ENCODE results near the gene MAP3K5. TPM values are rescaled to one million over a fixed set of nuclear protein-coding genes. Genes with fewer than 3 reads are reported as not detected.

Gene MAP3K5
- total RNA-seq, 1 donor from 2014 or later, result 0.02 TPM

DNA sequence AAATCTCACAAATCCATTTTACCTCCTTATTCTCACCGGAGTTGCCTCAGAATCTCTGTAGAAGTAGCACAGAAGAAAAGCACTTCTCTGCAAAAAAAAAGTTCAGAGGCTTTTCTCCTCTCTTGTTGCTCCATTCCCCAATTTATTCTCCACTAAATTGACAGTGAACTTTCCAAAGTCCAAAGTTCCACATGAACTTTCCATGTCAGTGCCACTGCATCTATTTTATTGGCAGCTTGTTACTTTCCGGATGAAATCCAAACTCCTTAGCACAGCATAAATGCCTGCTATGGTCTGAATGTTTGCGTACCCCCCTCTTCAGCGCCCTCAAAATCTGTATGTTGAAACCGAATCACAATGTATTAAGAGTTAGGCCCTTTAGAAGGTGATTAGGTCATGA lies 165.1 kb downstream of the MAP3K5 start:
- Histone ChIP-seq H3K9ac (no peak overlapping the region), H3F3A (ENCODE audit: low read depth) (no peaks in the 10 kb centered on the region), H3K79me2 (ENCODE audit: low read depth) (no peaks in the 10 kb centered on the region), H3K36me3 (no peaks in the 10 kb centered on the region), H3K27me3 (no peaks in the 10 kb centered on the region), H3K4me1 (no peaks in the 10 kb centered on the region), H4K20me1 (ENCODE audit: low read depth) (no peaks in the 10 kb centered on the region), H2AFZ (replicated peaks) (no peak overlapping the region), H3K9me3 (ENCODE audit: low read depth) (no peaks in the 10 kb centered on the region), H3K27ac (no peak overlapping the region), H3K4me2 (no peak overlapping the region), H3K4me3 (no peak overlapping the region)
- DNase-seq (ENCODE audit: low spot score), result no peak
- H3K36me3 Mint-ChIP-seq, result no peaks in the 10 kb centered on the region
- H3K27ac Mint-ChIP-seq, result no peak overlapping the region
- H3K9me3 Mint-ChIP-seq, result no peaks in the 10 kb centered on the region
- H3K4me3 Mint-ChIP-seq, result no peak overlapping the region
- no peak for TF ChIP-seq EZH2phosphoT487 (IDR thresholded peaks at IDR 0.05)
- TF ChIP-seq EZH2 (IDR thresholded peaks at IDR 0.05), result no peak
- TF ChIP-seq, protein P1, sequence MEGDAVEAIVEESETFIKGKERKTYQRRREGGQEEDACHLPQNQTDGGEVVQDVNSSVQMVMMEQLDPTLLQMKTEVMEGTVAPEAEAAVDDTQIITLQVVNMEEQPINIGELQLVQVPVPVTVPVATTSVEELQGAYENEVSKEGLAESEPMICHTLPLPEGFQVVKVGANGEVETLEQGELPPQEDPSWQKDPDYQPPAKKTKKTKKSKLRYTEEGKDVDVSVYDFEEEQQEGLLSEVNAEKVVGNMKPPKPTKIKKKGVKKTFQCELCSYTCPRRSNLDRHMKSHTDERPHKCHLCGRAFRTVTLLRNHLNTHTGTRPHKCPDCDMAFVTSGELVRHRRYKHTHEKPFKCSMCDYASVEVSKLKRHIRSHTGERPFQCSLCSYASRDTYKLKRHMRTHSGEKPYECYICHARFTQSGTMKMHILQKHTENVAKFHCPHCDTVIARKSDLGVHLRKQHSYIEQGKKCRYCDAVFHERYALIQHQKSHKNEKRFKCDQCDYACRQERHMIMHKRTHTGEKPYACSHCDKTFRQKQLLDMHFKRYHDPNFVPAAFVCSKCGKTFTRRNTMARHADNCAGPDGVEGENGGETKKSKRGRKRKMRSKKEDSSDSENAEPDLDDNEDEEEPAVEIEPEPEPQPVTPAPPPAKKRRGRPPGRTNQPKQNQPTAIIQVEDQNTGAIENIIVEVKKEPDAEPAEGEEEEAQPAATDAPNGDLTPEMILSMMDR (IDR thresholded peaks at IDR 0.05), result no peak
- H3K4me1 Mint-ChIP-seq, result no peaks in the 10 kb centered on the region
- no peaks in the 10 kb centered on the region for H3K27me3 Mint-ChIP-seq (ENCODE audit: insufficient read depth, low read depth)

DNA sequence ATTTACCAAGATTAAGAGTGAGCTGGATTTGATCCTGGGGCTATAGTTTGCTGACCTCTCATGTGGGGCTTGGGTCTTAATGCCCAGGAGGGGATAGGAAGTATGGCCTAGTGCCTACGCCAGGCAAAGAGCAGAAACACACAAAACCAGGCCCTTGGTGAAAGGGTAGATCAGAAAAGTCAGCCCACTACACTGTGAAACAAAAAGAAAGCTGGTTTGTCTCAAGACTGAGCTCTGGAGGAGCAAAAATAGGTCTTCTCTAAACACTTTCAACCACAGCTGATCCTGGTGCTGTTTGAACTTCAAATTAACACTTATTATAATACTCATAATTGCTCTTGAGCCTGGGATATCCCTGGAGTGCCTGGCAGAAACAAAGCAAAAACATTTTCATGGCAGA lies 167.0 kb downstream of the MAP3K5 start:
- Histone ChIP-seq H3K4me3 (no peak overlapping the region), H3K9me3 (ENCODE audit: low read depth) (no peaks in the 10 kb centered on the region), H3K4me2 (no peak overlapping the region), H3K27ac (no peak overlapping the region), H3K79me2 (ENCODE audit: low read depth) (no peaks in the 10 kb centered on the region), H2AFZ (replicated peaks) (no peak overlapping the region), H3K4me1 (no peaks in the 10 kb centered on the region), H3F3A (ENCODE audit: low read depth) (no peaks in the 10 kb centered on the region), H3K36me3 (no peaks in the 10 kb centered on the region), H3K9ac (no peak overlapping the region), H4K20me1 (ENCODE audit: low read depth) (no peaks in the 10 kb centered on the region), H3K27me3 (no peaks in the 10 kb centered on the region)
- Mint-ChIP-seq H3K27ac (no peak overlapping the region), H3K4me1 (no peaks in the 10 kb centered on the region), H3K27me3 (ENCODE audit: insufficient read depth, low read depth) (no peaks in the 10 kb centered on the region), H3K4me3 (no peak overlapping the region), H3K36me3 (no peaks in the 10 kb centered on the region), H3K9me3 (no peaks in the 10 kb centered on the region)
- no peak for DNase-seq (ENCODE audit: low spot score)
- TF ChIP-seq, protein P1 (IDR thresholded peaks at IDR 0.05), result no peak

DNA sequence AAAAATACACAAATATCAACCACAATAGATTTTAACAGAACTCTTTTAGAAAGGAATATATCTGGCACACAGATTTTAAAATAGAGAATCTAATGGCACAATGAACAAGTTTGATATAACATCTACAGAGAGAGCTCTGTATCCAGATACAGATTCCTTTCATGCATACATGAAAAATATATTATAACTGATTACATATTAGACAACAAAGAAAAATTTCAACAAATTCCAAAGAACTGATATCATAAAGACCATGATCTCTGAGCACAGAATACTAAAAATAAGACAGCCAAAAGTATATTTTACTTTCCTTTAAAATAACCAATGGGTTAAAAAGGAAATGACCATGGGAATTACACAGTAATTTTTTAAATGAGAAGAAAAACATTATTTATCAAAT lies 167.9 kb downstream of the MAP3K5 start:
- H3K4me2 ChIP-seq, result no peak overlapping the region
- no peaks in the 10 kb centered on the region for H3K4me1 Mint-ChIP-seq
- no peaks in the 10 kb centered on the region for H3K36me3 ChIP-seq
- TF ChIP-seq, protein P1 (IDR thresholded peaks at IDR 0.05), result no peak
- TF ChIP-seq EZH2 (IDR thresholded peaks at IDR 0.05) (no peak), EZH2phosphoT487 (IDR thresholded peaks at IDR 0.05) (no peak)
- H4K20me1 ChIP-seq (ENCODE audit: low read depth), result no peaks in the 10 kb centered on the region
- H3K9me3 Mint-ChIP-seq, result no peaks in the 10 kb centered on the region
- no peaks in the 10 kb centered on the region for H3K27me3 ChIP-seq
- H3K4me1 ChIP-seq, result no peaks in the 10 kb centered on the region
- no peaks in the 10 kb centered on the region for H3K9me3 ChIP-seq (ENCODE audit: low read depth)
- DNase-seq (ENCODE audit: low spot score), result no peak
- H3K4me3 ChIP-seq, result no peak overlapping the region
- H3K36me3 Mint-ChIP-seq, result no peaks in the 10 kb centered on the region
- H3F3A ChIP-seq (ENCODE audit: low read depth), result no peaks in the 10 kb centered on the region
- no peak overlapping the region for H3K9ac ChIP-seq
- no peaks in the 10 kb centered on the region for H3K27me3 Mint-ChIP-seq (ENCODE audit: insufficient read depth, low read depth)
- H3K27ac ChIP-seq, result no peak overlapping the region
- H3K27ac Mint-ChIP-seq, result no peak overlapping the region
- H3K79me2 ChIP-seq (ENCODE audit: low read depth), result no peaks in the 10 kb centered on the region
- no peak overlapping the region for H2AFZ ChIP-seq (replicated peaks)
- H3K4me3 Mint-ChIP-seq, result no peak overlapping the region

DNA sequence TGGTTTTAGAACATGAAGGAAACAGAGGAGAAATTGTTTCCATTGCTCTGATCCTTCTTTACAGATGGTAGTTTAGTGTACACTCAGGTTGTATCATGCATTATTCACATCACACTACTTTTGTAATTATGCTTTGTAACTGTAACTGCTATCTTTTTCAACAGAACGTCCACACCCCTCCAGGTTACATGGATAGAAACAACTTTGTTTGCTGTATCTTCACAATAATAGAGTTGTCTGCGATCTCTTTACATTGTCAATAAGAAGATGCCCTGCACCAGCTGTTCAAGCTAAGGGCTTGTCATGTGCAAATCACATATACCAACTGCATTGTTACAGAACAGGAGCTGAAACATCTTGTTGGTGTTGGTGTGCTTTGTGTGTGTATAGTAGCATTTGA lies 174.2 kb downstream of the MAP3K5 start:
- Mint-ChIP-seq H3K9me3 (no peaks in the 10 kb centered on the region), H3K36me3 (no peaks in the 10 kb centered on the region), H3K4me3 (no peak overlapping the region), H3K4me1 (no peaks in the 10 kb centered on the region), H3K27ac (no peak overlapping the region), H3K27me3 (ENCODE audit: insufficient read depth, low read depth) (no peaks in the 10 kb centered on the region)
- Histone ChIP-seq H2AFZ (replicated peaks) (no peak overlapping the region), H3K27me3 (no peaks in the 10 kb centered on the region), H3K36me3 (no peaks in the 10 kb centered on the region), H3K4me2 (no peak overlapping the region), H3K9me3 (ENCODE audit: low read depth) (no peaks in the 10 kb centered on the region), H3K4me3 (no peak overlapping the region), H3K79me2 (ENCODE audit: low read depth) (no peaks in the 10 kb centered on the region), H3F3A (ENCODE audit: low read depth) (no peaks in the 10 kb centered on the region), H3K9ac (no peak overlapping the region), H3K27ac (no peak overlapping the region), H4K20me1 (ENCODE audit: low read depth) (no peaks in the 10 kb centered on the region), H3K4me1 (peaks cover 2% of the 10 kb centered on the region)
- no peak for DNase-seq (ENCODE audit: low spot score)
- TF ChIP-seq, protein P1 (IDR thresholded peaks at IDR 0.05), result no peak
- TF ChIP-seq EZH2 (IDR thresholded peaks at IDR 0.05) (no peak), EZH2phosphoT487 (IDR thresholded peaks at IDR 0.05) (no peak)
